ENCODE measurements around the gene GAS2L2. TPM values are rescaled to one million over a fixed set of nuclear protein-coding genes. Genes with fewer than 3 reads are reported as not detected.

GAS2L2 gene
- polyA plus RNA-seq, 1 donor (not counting 4 experiments of a cell fraction or from before 2014, with no cell fraction given), result 0.05 TPM

DNA sequence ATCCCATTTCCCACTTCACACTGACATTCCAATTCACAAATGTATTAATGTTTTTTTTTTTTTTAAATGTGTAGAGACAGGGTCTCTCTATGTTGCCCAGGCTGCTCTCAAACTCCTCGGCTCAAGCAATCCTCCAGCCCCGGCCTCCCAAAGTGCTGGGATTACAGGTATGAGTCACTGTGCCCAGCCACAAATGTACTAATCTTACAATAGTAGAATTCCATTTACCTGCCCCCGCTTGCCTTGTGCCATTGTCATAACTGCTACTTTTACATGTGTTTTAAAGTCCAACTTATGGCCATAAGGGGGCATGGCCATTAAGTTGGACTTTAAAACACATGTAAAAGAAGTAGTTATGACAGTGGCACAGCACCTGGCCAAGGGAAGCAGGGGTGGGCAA, 37.8 kb upstream of the GAS2L2 start:
- Histone ChIP-seq H3K79me2 (ENCODE audit: control insufficient read depth, insufficient read depth, low read length) (no peaks in the 10 kb centered on the region), H2AFZ (ENCODE audit: control insufficient read depth, low read length) (no peak overlapping the region), H3K27me3 (ENCODE audit: control insufficient read depth, extremely low read depth, insufficient read depth, low read length) (no peaks in the 10 kb centered on the region), H4K20me1 (ENCODE audit: control insufficient read depth, extremely low read depth, insufficient read depth, low read length) (no peaks in the 10 kb centered on the region), H3K9me3 (ENCODE audit: control insufficient read depth, low read depth, low read length) (no peaks in the 10 kb centered on the region), H3K27ac (ENCODE audit: control insufficient read depth, insufficient read depth, low read length) (peak overlapping the region; percentile 54), H3K4me1 (ENCODE audit: control insufficient read depth, extremely low read depth, insufficient read depth, low read length) (peaks cover 68% of the 10 kb centered on the region), H3K4me3 (ENCODE audit: control insufficient read depth in 2 of 3, extremely low read depth in 1 of 3, insufficient read depth in 2 of 3, low read depth in 1 of 3, low read length in 3 of 3) (no peak overlapping the region), H3K9ac (ENCODE audit: control insufficient read depth, extremely low read depth, insufficient read depth, low read length) (no peak overlapping the region), H3K36me3 (ENCODE audit: control insufficient read depth in 2 of 2, extremely low read depth in 1 of 2, insufficient read depth in 2 of 2, low read length in 2 of 2) (no peaks in the 10 kb centered on the region), H3K9me1 (ENCODE audit: control insufficient read depth, extremely low read depth, insufficient read depth, low read length) (no peaks in the 10 kb centered on the region), H3K4me2 (ENCODE audit: control insufficient read depth, extremely low read depth, insufficient read depth, low read depth, low read length) (no peak overlapping the region)
- DNase-seq (ENCODE audit: low read depth, low spot score) (no peak), FAIRE-seq (no peak)
- TF ChIP-seq CTCF (optimal IDR thresholded peaks at IDR 0.05 in 1 of 3, IDR thresholded peaks at IDR 0.05 in 1 of 3, conservative IDR thresholded peaks at IDR 0.05 in 1 of 3; ENCODE audit: extremely low read depth in 1 of 3, insufficient read depth in 2 of 3, low read length in 3 of 3) (no peak), EZH2 (IDR thresholded peaks at IDR 0.05; ENCODE audit: low read length) (no peak)
- dilution Hi-C loops (cut with MboI; ENCODE audit: extremely low pct_ligation_motif_present, low sequenced_read_pairs), result no loop called here

DNA sequence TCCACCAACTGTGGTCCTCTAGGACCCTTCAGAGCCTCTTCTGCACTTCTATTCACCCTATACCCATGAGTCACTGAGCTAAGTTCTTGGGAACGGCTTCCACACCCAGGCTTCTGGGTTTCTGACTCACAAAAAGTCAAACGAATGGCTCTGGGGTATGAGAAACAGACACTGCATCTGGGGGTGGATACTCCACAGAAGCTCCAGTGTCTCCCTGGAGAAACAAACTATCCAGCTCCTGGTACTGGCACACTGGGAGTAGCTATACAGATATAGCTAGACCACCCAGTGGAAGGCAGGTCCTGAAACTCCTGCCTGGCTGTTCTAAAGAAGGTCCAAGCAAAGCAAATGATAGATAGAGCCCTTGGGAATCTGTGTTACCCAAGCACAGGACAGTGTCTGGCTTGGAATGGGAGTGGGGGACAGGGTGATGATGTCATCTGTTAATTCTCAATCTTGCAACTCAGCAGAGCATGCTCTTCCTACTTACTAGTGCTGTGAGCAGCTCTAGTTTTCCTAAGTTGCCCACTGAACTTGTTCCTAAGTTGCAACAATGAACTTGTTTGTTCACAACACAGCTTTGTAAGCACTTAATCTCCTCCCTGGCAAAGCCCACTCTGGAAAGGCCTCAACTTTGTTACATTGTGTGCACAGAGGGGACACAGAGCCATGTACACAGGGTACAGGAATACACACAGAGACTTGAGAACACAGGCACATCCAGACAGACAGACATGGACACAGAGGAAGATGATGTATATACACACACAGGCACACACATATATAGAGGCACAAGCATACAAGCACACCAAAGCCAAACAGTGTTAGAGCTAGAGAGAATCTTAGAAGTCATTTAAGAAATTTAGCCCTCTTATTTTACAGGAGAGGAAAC, 35.7 kb upstream of the GAS2L2 start:
- Histone ChIP-seq H3K27ac (ENCODE audit: control insufficient read depth, insufficient read depth, low read length) (peak overlapping the region; percentile 97), H3K4me1 (ENCODE audit: control insufficient read depth, extremely low read depth, insufficient read depth, low read length) (peaks cover 89% of the 10 kb centered on the region), H3K36me3 (ENCODE audit: control insufficient read depth in 2 of 2, extremely low read depth in 1 of 2, insufficient read depth in 2 of 2, low read length in 2 of 2) (peaks cover 0 to 2% of the 10 kb centered on the region in 2 experiments), H3K27me3 (ENCODE audit: control insufficient read depth, extremely low read depth, insufficient read depth, low read length) (no peaks in the 10 kb centered on the region), H3K79me2 (ENCODE audit: control insufficient read depth, insufficient read depth, low read length) (no peaks in the 10 kb centered on the region), H2AFZ (ENCODE audit: control insufficient read depth, low read length) (peak overlapping the region; percentile 39), H3K4me2 (ENCODE audit: control insufficient read depth, extremely low read depth, insufficient read depth, low read depth, low read length) (peak overlapping the region; percentile 70), H3K9ac (ENCODE audit: control insufficient read depth, extremely low read depth, insufficient read depth, low read length) (peak overlapping the region; percentile 81), H4K20me1 (ENCODE audit: control insufficient read depth, extremely low read depth, insufficient read depth, low read length) (no peaks in the 10 kb centered on the region), H3K9me3 (ENCODE audit: control insufficient read depth, low read depth, low read length) (no peaks in the 10 kb centered on the region), H3K4me3 (ENCODE audit: control insufficient read depth in 2 of 3, extremely low read depth in 1 of 3, insufficient read depth in 2 of 3, low read depth in 1 of 3, low read length in 3 of 3) (peak overlapping the region in 2 of 3 experiments; percentile 9 to 42), H3K9me1 (ENCODE audit: control insufficient read depth, extremely low read depth, insufficient read depth, low read length) (no peaks in the 10 kb centered on the region)
- TF ChIP-seq CTCF (optimal IDR thresholded peaks at IDR 0.05 in 1 of 3, IDR thresholded peaks at IDR 0.05 in 1 of 3, conservative IDR thresholded peaks at IDR 0.05 in 1 of 3; ENCODE audit: extremely low read depth in 1 of 3, insufficient read depth in 2 of 3, low read length in 3 of 3), result no peak
- TF ChIP-seq EZH2 (IDR thresholded peaks at IDR 0.05; ENCODE audit: low read length), result no peak
- no peak for FAIRE-seq
- dilution Hi-C loops (cut with MboI; ENCODE audit: extremely low pct_ligation_motif_present, low sequenced_read_pairs), result no loop called here
- no peak for DNase-seq (ENCODE audit: low read depth, low spot score)

Data from keratinocyte (primary cell).